GM23338 (cell line): Measurements from ENCODE around the gene WNT5B. TPM values are rescaled to one million over a fixed set of nuclear protein-coding genes. Genes with fewer than 3 reads are reported as not detected.

Experiments used
- ATAC-seq: fragments of 200-7000 bp; cut with Tn5 transposase; 3 replicates; pipeline ENCODE4 v1.9.1; 2020
- DNase-seq: peaks from one replicate; pipeline ENCODE4 v3.0.0-alpha.2; 2015; ENCODE audit warnings: low spot score
- H2AFZ ChIP-seq: fragments of 200-600 bp; sonication (generic); 2 replicates; pipeline ENCODE4 v1.8.0; 2016; ENCODE audit warnings: antibody characterized with exemption, mild to moderate bottlenecking, moderate library complexity
- H3F3A ChIP-seq: fragments of 200-600 bp; sonication (generic); replicated peaks from 2 replicates; pipeline ENCODE4 v1.8.0; 2017; ENCODE audit warnings: antibody characterized with exemption, mixed run types, low read depth
- H3K27ac ChIP-seq: fragments of 200-600 bp; sonication (generic); 2 replicates; pipeline ENCODE4 v1.6.1; 2016; ENCODE audit warnings: low read depth
- H3K27me3 ChIP-seq: fragments of 200-600 bp; sonication (generic); 2 replicates; pipeline ENCODE4 v1.8.0; 2016; ENCODE audit warnings: mild to moderate bottlenecking, mixed run types, moderate library complexity; ENCODE audit not compliant: insufficient read depth
- H3K36me3 ChIP-seq: fragments of 200-600 bp; sonication (generic); 2 replicates; pipeline ENCODE4 v1.8.0; 2016; ENCODE audit warnings: mild to moderate bottlenecking; ENCODE audit not compliant: insufficient read depth
- H3K4me1 ChIP-seq: fragments of 200-600 bp; sonication (generic); 2 replicates; pipeline ENCODE4 v1.8.0; 2016; ENCODE audit warnings: mild to moderate bottlenecking, moderate library complexity; ENCODE audit not compliant: insufficient read depth
- H3K4me2 ChIP-seq: fragments of 200-600 bp; sonication (generic); 2 replicates; pipeline ENCODE4 v1.7.1; 2017; ENCODE audit warnings: mixed run types
- H3K4me3 ChIP-seq: fragments of 200-600 bp; sonication (generic); 2 replicates; pipeline ENCODE4 v1.6.1; 2016; ENCODE audit warnings: mixed run types
- H3K79me2 ChIP-seq: fragments of 200-600 bp; sonication (generic); replicated peaks from 2 replicates; pipeline ENCODE4 v1.8.0; 2017; ENCODE audit warnings: mild to moderate bottlenecking; ENCODE audit not compliant: insufficient read depth
- H3K9me2 ChIP-seq: fragments of 200-600 bp; sonication (generic); 2 replicates; pipeline ENCODE4 v1.8.0; 2017; ENCODE audit not compliant: insufficient read depth
- H4K20me1 ChIP-seq: fragments of 200-600 bp; sonication (generic); replicated peaks from 2 replicates; pipeline ENCODE4 v1.8.0; 2017; ENCODE audit warnings: mild to moderate bottlenecking; ENCODE audit not compliant: insufficient read depth
- H3K27ac Mint-ChIP-seq: 2 replicates; pipeline ENCODE4 v1.8.0; 2020; ENCODE audit warnings: inconsistent platforms, mild to moderate bottlenecking, moderate library complexity, mixed read lengths
- H3K27me3 Mint-ChIP-seq: 3 replicates; pipeline ENCODE4 v1.8.0; 2022; ENCODE audit warnings: low read depth, mild to moderate bottlenecking, moderate library complexity, mixed read lengths, inconsistent platforms; ENCODE audit not compliant: insufficient read depth, poor library complexity
- H3K36me3 Mint-ChIP-seq: 3 replicates; pipeline ENCODE4 v1.8.0; 2021; ENCODE audit warnings: low read depth, mild to moderate bottlenecking, inconsistent platforms, moderate library complexity, mixed read lengths
- H3K4me1 Mint-ChIP-seq: 3 replicates; pipeline ENCODE4 v1.8.0; 2020; ENCODE audit warnings: mild to moderate bottlenecking, inconsistent platforms, mixed read lengths
- H3K4me3 Mint-ChIP-seq: 3 replicates; pipeline ENCODE4 v1.8.0; 2021; ENCODE audit warnings: moderate library complexity, mild to moderate bottlenecking, inconsistent platforms, mixed read lengths
- H3K9me3 Mint-ChIP-seq: 3 replicates; pipeline ENCODE4 v1.8.0; 2020; ENCODE audit warnings: moderate library complexity, mild to moderate bottlenecking, inconsistent platforms, mixed read lengths
- CREB1 ChIP-seq: fragments of 250-450 bp; sonication (Bioruptor Pico); IDR thresholded peaks from 2 replicates; pipeline ENCODE4 v1.5.0; 2020; ENCODE audit warnings: low read depth, mild to moderate bottlenecking, moderate library complexity
- CTCF ChIP-seq, 2 experiments: fragments of 200-600 bp in 1 of 2; sonication (generic) in 1 of 2; conservative IDR thresholded peaks; 2 replicates each; pipeline versions ENCODE4 v1.5.1 to v1.6.1; 2016 to 2017; ENCODE audit warnings: antibody characterized with exemption in 2 of 2, low read depth in 2 of 2, mild to moderate bottlenecking in 2 of 2, moderate library complexity in 1 of 2
- ETS1 ChIP-seq: IDR thresholded peaks from 2 replicates; pipeline ENCODE4 v1.6.1; 2016; ENCODE audit warnings: antibody characterized with exemption
- EZH2 ChIP-seq: fragments of 200-600 bp; sonication (generic); IDR thresholded peaks from one replicate; pipeline ENCODE4 v1.8.0; 2017; ENCODE audit warnings: antibody characterized with exemption, mild to moderate bottlenecking, low read depth; ENCODE audit not compliant: unreplicated experiment
- EZH2phosphoT487 ChIP-seq: fragments of 200-600 bp; sonication (generic); IDR thresholded peaks from one replicate; pipeline ENCODE4 v1.8.1; 2018; ENCODE audit warnings: antibody characterized with exemption; ENCODE audit not compliant: unreplicated experiment
- JUNB ChIP-seq: IDR thresholded peaks from one replicate; pipeline ENCODE4 v1.6.1; 2016; ENCODE audit warnings: antibody characterized with exemption; ENCODE audit not compliant: unreplicated experiment
- NANOG ChIP-seq: IDR thresholded peaks from 2 replicates; pipeline ENCODE4 v1.6.1; 2016; ENCODE audit warnings: antibody characterized with exemption, borderline replicate concordance
- POLR2AphosphoS5 ChIP-seq: IDR thresholded peaks from 2 replicates; pipeline ENCODE4 v1.6.1; 2016; ENCODE audit warnings: antibody characterized with exemption, low read depth
- REST ChIP-seq: IDR thresholded peaks from one replicate; pipeline ENCODE4 v1.6.1; 2018; ENCODE audit warnings: antibody characterized with exemption; ENCODE audit not compliant: unreplicated experiment
- STAT1 ChIP-seq: IDR thresholded peaks from one replicate; pipeline ENCODE4 v1.6.1; 2016; ENCODE audit warnings: antibody characterized with exemption; ENCODE audit not compliant: unreplicated experiment
- ZNF114 ChIP-seq: fragments of 250-450 bp; sonication (Bioruptor Pico); IDR thresholded peaks from 2 replicates; pipeline ENCODE4 v1.5.0; 2020; ENCODE audit warnings: mild to moderate bottlenecking, moderate library complexity
- ZNF331 ChIP-seq: fragments of 250-450 bp; sonication (Bioruptor Pico); IDR thresholded peaks from 2 replicates; pipeline ENCODE4 v1.5.0; 2020; ENCODE audit warnings: low read depth, mild to moderate bottlenecking, moderate library complexity
- ZNF462 ChIP-seq: fragments of 250-450 bp; sonication (Bioruptor Pico); IDR thresholded peaks from 2 replicates; pipeline ENCODE4 v1.5.0; 2020; ENCODE audit warnings: mild to moderate bottlenecking, moderate library complexity
- polyA plus RNA-seq: library from polyadenylated mRNA; unstranded; fragments of >200 nt; fragmentation: Nextera tagmentation; extraction: Ambion mirVana; gene quantifications from 2 replicates; pipeline ENCODE4 v1.2.1, GENCODE V29; 2016
- total RNA-seq: library from RNA; depleted of rRNA; stranded (reverse); fragments of >200 nt; shearing (Covaris generic); gene quantifications from 2 replicates; pipeline ENCODE4 v1.2.3, GENCODE V29; 2014

The WNT5B gene
- total and polyA plus RNA-seq, 2 experiments from 2014 or later, result 1.4 to 2.7 TPM

- no peaks in the 10 kb centered on the region for H3K9me2 ChIP-seq
- H3K27ac ChIP-seq, result no peak overlapping the region
- H3K4me1 ChIP-seq, result peaks cover 54% of the 10 kb centered on the region
- H3K36me3 ChIP-seq, result no peaks in the 10 kb centered on the region; the same call in 1 of the 2 replicates
- peaks cover 4% of the 10 kb centered on the region; the same call in 1 of the 2 replicates for H4K20me1 ChIP-seq
- H3F3A ChIP-seq, result 0 out of 2 replicates have a peak, but pooled peaks cover 14% of the 10 kb centered on the region
- TF ChIP-seq CTCF (conservative IDR thresholded peaks at IDR 0.05; ENCODE audit: low read depth in 2 of 2) (no peak; a peak in 1 of 4 replicates), EZH2 (peak; percentile 95), ETS1 (no peak), EZH2phosphoT487 (peak; percentile 61), ZNF114 (CRISPR knock-in tag) (no peak), NANOG (no peak), ZNF462 (CRISPR knock-in tag) (no peak), REST (no peak), CREB1 (no peak), JUNB (no peak), POLR2AphosphoS5 (no peak), ZNF331 (no peak), STAT1 (no peak)
- peaks cover 86% of the 10 kb centered on the region for H3K27me3 ChIP-seq
- Mint-ChIP-seq H3K4me3 (peak overlapping the region; percentile 75), H3K27me3 (peaks cover 74% of the 10 kb centered on the region), H3K9me3 (no peaks in the 10 kb centered on the region; the same call in 2 of the 3 replicates), H3K4me1 (peaks cover 63% of the 10 kb centered on the region), H3K36me3 (no peaks in the 10 kb centered on the region), H3K27ac (no peak overlapping the region)
- peak; percentile 55 for DNase-seq
- H3K79me2 ChIP-seq, result no peaks in the 10 kb centered on the region
- peak; percentile 31 for ATAC-seq
- H2AFZ ChIP-seq, result peak overlapping the region; percentile 92
- H3K4me2 ChIP-seq, result peak overlapping the region; percentile 94
- H3K4me3 ChIP-seq, result peak overlapping the region; percentile 71
These were observed 2.0 kb downstream of the WNT5B start for GRCh38 chr12:1630827-1631591.
